Measurements from ENCODE around the gene LRTM2.

DNA sequence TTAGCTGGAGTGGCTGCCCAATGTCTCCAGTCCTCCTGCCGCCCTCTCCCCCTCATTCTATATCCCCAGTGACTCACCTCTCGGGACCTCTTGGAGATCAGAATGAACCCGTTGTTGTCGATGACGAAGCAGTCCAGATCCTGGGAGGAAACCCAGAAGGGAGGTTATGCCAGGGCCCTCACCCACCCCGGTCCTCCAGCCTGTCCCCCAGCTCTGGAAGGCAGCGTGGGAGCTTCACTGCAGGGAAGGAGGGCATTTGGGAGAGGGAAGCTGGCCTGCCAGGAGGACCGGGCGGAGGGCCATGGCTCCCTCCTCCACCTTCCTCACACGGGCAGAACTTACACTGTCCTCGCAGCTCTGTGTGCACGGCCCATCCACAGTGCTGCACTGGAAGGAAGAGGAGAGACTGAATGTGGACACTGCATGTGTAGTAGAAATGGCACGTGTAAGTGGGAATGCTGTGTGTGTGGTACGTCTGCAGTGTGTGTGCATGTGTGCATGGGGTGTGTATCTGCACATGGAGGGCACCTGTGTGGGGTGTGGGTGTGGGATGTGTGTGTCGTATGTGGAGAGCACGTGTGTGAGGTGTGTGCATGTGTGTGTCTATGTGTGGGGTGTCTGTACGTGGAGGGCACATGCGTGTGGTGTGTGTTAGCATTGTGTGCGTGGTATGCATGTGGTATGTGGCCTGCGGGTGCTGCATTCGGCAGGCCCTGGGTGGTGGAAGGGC, 10.0 kb upstream of the LRTM2 start:
- TF ChIP-seq CTCF (conservative IDR thresholded peaks at IDR 0.05 in 1 of 2, IDR thresholded peaks at IDR 0.05 in 1 of 2; ENCODE audit: extremely low read depth in 1 of 2, insufficient read depth in 1 of 2, low read depth in 1 of 2, low read length in 2 of 2) (no peak), EZH2 (IDR thresholded peaks at IDR 0.05; ENCODE audit: borderline replicate concordance, low read length) (no peak)

All from mammary epithelial cell (primary cell).